Cortex of kidney (tissue), 1 donor: Measurements from ENCODE around the gene MYBPC2.
"Not testable (repeated sequence)": the region's sequence is repeated elsewhere in the genome, so short reads cannot be mapped to it uniquely, and the experiment has no call there.

Source experiments
- DNase-seq: peaks from one replicate; lab custom pipeline; 2025; lab: John Stamatoyannopoulos, UW

The MYBPC2 gene

DNA sequence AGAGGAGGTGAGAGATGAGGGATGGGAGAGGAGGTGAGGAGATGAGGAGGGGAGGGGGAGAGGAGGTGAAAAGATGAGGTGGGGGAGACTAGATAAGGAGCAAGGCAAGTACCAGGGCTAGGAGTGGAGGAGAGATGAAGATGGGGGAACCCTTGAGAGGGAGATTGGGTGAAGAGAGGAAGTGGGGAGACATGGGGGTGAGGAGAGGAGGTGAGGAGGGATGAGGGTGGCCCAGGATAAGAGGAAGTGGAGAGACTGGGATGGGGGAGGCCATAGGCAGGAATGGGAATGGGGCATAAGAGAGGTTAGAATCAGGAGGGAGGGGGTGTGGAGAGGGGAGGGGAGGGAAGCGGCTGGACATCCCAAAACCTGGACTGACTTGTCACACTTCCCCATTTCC lies 26.9 kb downstream of the MYBPC2 start:
- no peak for DNase-seq

DNA sequence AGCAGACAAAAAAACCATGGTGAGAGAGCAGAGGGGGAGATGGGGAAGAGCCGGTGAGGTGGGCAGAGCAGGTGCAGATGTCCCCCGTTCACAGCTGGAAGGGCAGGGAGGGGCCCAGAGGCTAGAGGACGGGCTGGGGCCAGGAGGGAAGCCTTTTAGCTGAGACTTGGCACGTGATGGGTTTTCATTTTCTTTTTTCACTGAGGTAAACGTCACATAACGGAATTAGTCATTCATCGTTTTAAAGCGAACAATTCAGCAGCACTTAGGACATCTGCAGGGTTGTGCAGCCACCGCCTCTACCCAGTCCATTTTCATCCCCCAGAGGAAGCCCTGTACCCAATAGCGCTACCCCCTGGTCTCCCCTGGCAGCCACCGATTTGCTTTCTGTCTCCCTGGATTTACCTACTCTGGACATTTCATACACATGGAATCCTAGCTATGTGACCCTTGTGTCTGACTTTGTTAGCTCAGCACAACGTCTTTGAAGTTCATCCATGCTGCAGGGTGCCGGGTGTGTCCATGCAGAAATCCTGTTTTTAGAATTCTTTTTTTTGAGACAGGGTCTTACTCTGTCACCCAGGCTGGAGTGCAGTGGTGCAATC lies 27.6 kb downstream of the MYBPC2 start:
- DNase-seq = no peak

GRCh38 chr19:50461066-50461875 lies 28.6 kb downstream of the MYBPC2 start:
- no peak for DNase-seq

DNA sequence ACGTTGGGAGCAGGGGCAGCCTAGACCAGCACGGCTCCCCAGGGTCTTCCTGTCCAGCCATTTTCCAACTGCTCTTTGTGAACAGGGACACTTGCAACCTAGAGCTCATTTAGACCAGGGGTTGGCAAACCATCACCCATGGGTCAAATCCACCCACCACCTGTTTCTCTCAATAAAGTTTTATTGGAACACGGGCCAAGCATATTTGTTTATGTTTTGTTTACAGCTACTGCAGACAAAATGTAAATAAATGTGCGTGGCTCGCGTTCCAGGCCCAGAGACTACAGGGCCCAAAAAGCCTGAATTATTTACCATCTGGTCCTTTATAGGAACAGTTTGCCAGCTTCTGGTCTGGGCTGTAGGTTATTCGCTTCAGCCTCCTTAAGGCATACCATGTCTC lies 30.3 kb downstream of the MYBPC2 start:
- DNase-seq = no peak

DNA sequence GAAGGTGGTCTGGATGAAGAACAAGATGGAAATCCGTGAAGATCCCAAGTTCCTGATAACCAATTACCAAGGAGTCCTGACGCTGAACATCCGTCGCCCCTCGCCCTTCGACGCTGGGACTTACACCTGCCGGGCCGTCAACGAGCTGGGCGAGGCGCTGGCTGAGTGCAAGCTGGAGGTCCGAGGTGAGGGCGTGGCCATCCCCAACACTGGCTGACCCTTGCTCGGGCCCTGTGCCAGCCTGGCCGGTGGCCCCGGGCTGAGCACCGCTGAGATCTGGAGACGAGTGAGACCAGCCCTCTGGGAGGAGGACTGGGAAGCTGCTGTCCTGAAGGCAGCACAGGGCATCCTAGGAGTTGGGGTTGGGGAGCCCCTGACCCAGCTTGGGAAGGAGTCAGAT lies 31.7 kb downstream of the MYBPC2 start:
- DNase-seq = no peak

DNA sequence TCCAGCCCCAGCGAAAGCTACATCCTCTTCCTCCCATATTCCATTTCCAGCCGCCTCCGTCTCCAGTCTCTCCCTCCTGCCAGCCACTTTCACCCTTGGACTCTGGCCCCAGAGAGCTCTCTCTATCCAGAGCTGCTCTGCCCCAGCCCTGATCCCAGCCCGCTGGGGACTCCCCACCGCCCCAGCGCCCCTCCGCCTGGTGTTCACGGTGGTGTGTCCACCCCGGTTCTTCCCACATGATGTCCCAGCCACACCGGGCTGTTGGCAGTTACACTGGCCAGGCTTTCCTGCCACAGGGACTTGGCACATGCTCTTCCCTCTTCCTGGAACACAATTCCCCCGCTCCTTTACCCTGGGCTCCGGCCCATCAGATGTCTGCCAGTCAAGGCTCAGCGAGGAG lies 32.3 kb downstream of the MYBPC2 start:
- DNase-seq = no peak

DNA sequence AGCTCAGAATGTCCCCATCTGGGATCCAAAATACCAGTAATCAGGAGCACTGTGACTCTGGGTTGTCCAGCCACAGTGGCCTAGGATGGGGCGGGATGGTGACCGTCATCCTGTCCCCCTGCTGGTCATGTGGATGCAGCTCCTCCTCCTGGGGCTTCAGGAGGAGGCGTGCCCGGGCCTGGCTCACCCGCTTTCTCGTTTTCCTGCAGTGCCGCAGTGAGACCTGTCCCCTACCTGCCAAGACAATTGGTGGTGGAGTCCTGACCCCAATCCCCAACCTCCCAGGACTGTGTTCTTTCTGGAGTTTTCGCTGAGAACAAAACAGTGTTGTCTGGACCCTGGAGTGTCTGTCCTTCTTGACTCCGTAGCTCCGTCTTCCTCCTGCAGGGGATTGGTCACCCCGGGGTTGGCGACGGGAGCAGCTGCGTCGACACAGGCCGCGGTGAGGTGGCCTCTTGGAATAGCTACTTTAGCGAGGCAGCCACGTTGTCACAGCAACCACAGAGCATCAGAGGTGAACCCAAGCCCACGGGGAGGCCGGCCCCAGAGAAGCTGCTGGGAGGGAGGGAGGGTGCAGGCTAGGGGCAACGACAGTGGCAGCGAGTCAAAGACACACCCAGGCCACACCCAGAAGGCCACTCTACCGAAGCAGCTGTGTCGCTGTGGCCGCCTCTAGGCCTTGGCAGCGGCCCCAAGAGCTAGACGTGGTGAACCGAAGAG lies 33.5 kb downstream of the MYBPC2 start:
- DNase-seq = no peak

- DNase-seq = no peak
Measured at GRCh38 chr19:50466706-50467039, 34.0 kb downstream of the MYBPC2 start.

DNA sequence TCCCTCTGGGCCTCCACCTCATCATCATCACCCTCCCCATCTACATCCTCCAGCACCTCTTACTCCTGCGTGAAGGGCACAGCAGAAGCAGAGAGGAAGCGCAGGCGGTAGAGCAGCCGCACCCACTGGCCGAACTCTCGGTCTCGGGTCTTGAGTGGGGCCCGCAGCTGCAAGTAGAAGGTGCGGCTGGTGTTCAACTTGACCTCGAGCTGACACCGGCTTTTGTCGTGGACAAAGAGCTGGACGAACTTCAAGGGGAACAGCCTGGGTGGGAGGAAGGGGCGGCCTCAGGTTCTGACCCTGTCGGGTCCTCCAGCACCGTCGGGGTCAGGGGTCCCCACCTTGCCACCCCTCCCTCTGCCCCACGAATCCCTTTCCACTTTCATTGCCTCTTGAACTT lies 34.9 kb downstream of the MYBPC2 start:
- no peak for DNase-seq

GRCh38 chr19:50468818-50469217 lies 36.1 kb downstream of the MYBPC2 start:
- no peak for DNase-seq

GRCh38 chr19:50473336-50473735 lies 40.6 kb downstream of the MYBPC2 start:
- not testable (repeated sequence) for DNase-seq

DNA sequence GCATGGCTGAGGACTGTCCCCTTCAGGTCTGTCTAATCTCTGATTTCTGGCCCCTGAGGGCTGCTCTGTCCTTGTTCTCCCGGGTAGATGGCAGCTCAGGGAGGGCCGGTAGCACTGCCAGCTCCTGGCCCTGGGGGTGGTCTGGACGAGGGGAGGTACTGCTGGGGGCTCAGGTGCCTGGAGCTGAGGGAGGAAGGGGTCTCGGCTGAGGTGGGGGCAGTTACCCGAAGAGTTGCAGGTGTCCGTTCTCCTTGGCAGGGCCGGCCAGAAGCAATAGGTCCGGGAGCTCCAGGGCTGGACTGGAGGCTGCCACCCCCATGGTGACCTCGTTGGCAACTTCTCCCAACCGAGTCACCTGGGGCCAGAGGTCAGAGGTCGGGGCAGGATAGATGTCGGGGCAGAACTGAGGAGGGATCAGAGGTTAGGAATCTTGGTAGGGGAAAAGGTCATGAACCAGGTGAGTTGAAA lies 42.4 kb downstream of the MYBPC2 start:
- no peak for DNase-seq

- no peak for DNase-seq
Measured at GRCh38 chr19:50475736-50476223, 43.1 kb downstream of the MYBPC2 start.

- DNase-seq = no peak
Measured at GRCh38 chr19:50476224-50476906, 43.7 kb downstream of the MYBPC2 start, which contains the start of the genes EMC10 and GARIN5A. TSS of gene EMC10 (plus strand) at chr19:50476507. CDS start at chr19:50476545, 38 bp downstream. TSS of gene GARIN5A (minus strand) at chr19:50476848. CDS start at chr19:50476388, 460 bp downstream.

DNA sequence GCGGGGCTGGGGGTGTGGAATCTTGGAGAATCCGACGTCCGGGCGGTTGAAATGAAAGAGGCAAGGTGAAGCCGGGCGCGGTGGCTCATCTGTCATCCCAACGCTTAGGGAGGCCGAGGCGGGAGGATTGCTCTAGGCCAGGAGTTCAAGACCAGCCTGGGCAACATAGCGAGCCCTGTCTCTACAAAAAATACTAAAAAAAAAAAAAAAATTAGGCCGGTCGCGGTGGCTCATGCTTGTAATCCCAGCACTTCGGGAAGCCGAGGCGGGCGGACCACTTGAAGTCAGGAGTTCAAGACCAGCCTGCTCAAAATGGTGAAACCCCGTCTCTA lies 44.2 kb downstream of the MYBPC2 start:
- DNase-seq = no peak

- no peak for DNase-seq
Measured at GRCh38 chr19:50477751-50478515, 45.2 kb downstream of the MYBPC2 start.

GRCh38 chr19:50478901-50479715 lies 46.4 kb downstream of the MYBPC2 start:
- DNase-seq = no peak

- DNase-seq = no peak
Measured at GRCh38 chr19:50479761-50480251, 47.1 kb downstream of the MYBPC2 start.

DNA sequence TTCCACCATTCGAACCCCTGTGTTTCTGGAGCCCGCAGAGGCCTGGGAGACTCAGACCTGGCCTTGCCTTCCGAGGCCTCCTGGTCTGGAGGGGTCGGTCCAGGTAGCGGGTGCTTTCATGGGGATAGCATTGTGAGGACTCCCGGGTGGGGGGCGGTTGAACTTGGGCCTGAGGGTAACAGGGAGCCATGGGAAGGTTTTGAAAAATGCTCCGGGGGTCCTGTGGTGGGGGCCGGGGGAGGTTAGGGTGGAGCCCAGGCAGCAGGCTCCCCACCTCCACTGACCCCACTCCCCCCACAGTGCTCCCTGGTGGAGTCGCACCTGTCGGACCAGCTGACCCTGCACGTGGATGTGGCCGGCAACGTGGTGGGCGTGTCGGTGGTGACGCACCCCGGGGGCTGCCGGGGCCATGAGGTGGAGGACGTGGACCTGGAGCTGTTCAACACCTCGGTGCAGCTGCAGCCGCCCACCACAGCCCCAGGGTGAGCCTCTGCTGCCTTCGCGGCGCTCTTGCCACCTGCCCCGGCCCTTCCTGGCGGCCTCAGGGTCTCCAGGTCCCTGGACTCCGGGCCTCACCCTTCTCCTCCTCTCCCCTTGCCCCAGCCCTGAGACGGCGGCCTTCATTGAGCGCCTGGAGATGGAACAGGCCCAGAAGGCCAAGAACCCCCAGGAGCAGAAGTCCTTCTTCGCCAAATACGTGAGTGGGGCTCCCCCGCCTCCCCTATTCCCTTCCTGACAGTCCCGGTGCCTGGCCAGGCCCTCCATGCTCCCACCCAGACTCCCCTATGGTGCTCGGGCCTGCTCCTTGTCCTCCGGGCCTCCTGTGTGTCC lies 47.8 kb downstream of the MYBPC2 start:
- no peak for DNase-seq
